ENCODE results near the gene FBXL7.

- TF ChIP-seq, protein P1, sequence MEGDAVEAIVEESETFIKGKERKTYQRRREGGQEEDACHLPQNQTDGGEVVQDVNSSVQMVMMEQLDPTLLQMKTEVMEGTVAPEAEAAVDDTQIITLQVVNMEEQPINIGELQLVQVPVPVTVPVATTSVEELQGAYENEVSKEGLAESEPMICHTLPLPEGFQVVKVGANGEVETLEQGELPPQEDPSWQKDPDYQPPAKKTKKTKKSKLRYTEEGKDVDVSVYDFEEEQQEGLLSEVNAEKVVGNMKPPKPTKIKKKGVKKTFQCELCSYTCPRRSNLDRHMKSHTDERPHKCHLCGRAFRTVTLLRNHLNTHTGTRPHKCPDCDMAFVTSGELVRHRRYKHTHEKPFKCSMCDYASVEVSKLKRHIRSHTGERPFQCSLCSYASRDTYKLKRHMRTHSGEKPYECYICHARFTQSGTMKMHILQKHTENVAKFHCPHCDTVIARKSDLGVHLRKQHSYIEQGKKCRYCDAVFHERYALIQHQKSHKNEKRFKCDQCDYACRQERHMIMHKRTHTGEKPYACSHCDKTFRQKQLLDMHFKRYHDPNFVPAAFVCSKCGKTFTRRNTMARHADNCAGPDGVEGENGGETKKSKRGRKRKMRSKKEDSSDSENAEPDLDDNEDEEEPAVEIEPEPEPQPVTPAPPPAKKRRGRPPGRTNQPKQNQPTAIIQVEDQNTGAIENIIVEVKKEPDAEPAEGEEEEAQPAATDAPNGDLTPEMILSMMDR (IDR thresholded peaks at IDR 0.05) = no peak
- no peak for TF ChIP-seq POLR2A (IDR thresholded peaks at IDR 0.05)
Measured at GRCh38 chr5:15493501-15493900, 6.5 kb upstream of the FBXL7 start.
